Left ventricle myocardium inferior (tissue), 1 donor: Measurements from ENCODE around the gene CYP46A1. TPM values are rescaled to one million over a fixed set of nuclear protein-coding genes. Genes with fewer than 3 reads are reported as not detected.

Experiments used
- DNase-seq: peaks from one replicate; pipeline ENCODE4 v3.0.0-alpha.2; 2020
- H3K27ac ChIP-seq: fragments of 200-600 bp; replicated peaks from 2 replicates; pipeline ENCODE4 v1.8.0; 2021
- H3K27me3 ChIP-seq: fragments of 200-600 bp; 2 replicates; pipeline ENCODE4 v1.8.0; 2021; ENCODE audit warnings: low read depth
- H3K36me3 ChIP-seq: fragments of 200-600 bp; 2 replicates; pipeline ENCODE4 v1.8.0; 2021
- H3K4me1 ChIP-seq: fragments of 200-600 bp; 2 replicates; pipeline ENCODE4 v1.8.0; 2021
- H3K4me3 ChIP-seq: fragments of 200-600 bp; 2 replicates; pipeline ENCODE4 v1.8.0; 2021; ENCODE audit warnings: mild to moderate bottlenecking, moderate library complexity
- H3K9me3 ChIP-seq: fragments of 200-600 bp; replicated peaks from 2 replicates; pipeline ENCODE4 v1.8.0; 2021
- intact Hi-C: fragments of 100-400 bp; cut with micrococcal nuclease; formaldehyde crosslinking; loops from one replicate; pipeline ENCODE4 v1.11.0; 2022
- total RNA-seq: library from RNA; stranded (reverse); fragmentation: NEBNext Ultra II Directional; extraction: Animal tissue kit (Norgen Biotek cat#: 25700); gene quantifications from one replicate; pipeline ENCODE4 v1.2.1, GENCODE V29; 2021
- TF ChIP-seq, protein P1 (sequence below): fragments of 200-600 bp; IDR thresholded peaks from 2 replicates; pipeline ENCODE4 v1.8.0; 2021; ENCODE audit warnings: antibody characterized with exemption, mild to moderate bottlenecking, borderline replicate concordance
- donor health status: DM: no; HTN: yes; CAD: no; lungs with severe emphysema.

Gene CYP46A1
- total RNA-seq, 1 donor from 2014 or later, result 4.2 TPM

DNA sequence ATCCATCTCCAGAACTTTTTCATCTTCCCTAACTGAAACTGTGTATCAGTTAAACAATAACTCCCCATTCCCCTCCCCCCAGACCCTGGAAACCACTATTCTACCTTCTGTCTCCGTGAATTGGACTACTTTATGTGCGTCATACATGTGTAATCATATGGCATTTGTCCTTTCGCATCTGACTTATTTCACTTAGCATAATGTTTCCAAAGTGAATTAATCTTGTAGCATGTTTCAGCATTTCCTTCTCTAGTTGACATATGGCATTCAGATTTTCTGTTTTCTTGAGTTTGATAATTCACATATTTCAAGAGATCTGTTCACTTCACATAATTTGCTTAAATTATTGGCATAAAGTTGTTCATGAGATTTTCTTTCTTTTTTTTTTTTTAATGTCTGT, 9.8 kb downstream of the CYP46A1 start:
- H3K4me1 ChIP-seq, result peaks cover 6% of the 10 kb centered on the region
- H3K4me3 ChIP-seq, result no peak overlapping the region
- DNase-seq, result no peak
- H3K27me3 ChIP-seq, result no peaks in the 10 kb centered on the region
- H3K27ac ChIP-seq, result no peak overlapping the region
- H3K36me3 ChIP-seq, result no peaks in the 10 kb centered on the region
- intact Hi-C loops, result no loop called here
- TF ChIP-seq, protein P1, sequence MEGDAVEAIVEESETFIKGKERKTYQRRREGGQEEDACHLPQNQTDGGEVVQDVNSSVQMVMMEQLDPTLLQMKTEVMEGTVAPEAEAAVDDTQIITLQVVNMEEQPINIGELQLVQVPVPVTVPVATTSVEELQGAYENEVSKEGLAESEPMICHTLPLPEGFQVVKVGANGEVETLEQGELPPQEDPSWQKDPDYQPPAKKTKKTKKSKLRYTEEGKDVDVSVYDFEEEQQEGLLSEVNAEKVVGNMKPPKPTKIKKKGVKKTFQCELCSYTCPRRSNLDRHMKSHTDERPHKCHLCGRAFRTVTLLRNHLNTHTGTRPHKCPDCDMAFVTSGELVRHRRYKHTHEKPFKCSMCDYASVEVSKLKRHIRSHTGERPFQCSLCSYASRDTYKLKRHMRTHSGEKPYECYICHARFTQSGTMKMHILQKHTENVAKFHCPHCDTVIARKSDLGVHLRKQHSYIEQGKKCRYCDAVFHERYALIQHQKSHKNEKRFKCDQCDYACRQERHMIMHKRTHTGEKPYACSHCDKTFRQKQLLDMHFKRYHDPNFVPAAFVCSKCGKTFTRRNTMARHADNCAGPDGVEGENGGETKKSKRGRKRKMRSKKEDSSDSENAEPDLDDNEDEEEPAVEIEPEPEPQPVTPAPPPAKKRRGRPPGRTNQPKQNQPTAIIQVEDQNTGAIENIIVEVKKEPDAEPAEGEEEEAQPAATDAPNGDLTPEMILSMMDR, result no peak
- no peaks in the 10 kb centered on the region for H3K9me3 ChIP-seq

- Histone ChIP-seq H3K27ac (no peak overlapping the region), H3K4me3 (no peak overlapping the region), H3K36me3 (peaks cover under 1% of the 10 kb centered on the region), H3K9me3 (peaks cover 4% of the 10 kb centered on the region), H3K4me1 (peaks cover 6% of the 10 kb centered on the region), H3K27me3 (no peaks in the 10 kb centered on the region)
- intact Hi-C loops, result no loop called here
- TF ChIP-seq, protein P1, result no peak
- no peak for DNase-seq
Observed at GRCh38 chr14:99696929-99697328, 12.8 kb downstream of the CYP46A1 start.

DNA sequence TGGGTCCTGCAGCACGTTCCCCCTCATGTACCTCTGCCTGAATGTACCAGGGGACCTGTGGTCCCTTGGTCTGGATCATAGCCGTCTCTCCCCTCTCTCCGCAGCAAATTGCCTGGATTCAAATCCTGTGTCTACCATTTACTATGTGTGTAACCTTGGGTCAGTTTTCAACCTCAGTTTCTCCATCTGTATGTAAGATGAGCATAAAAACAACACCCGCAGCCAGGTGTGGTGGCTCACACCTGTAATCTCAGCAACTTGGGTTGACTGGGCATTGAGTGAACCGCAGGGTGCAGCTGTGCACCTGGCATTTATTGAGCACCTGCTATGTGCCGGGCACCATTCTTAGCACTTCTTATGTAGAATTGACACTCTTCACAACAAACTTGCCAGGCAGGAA, 14.1 kb downstream of the CYP46A1 start:
- Histone ChIP-seq H3K27ac (no peak overlapping the region), H3K4me3 (no peak overlapping the region), H3K27me3 (no peaks in the 10 kb centered on the region), H3K36me3 (peaks cover 8% of the 10 kb centered on the region), H3K4me1 (peaks cover 6% of the 10 kb centered on the region), H3K9me3 (peaks cover 17% of the 10 kb centered on the region)
- intact Hi-C loops, result no loop called here
- TF ChIP-seq, protein P1, result no peak
- no peak for DNase-seq

- Histone ChIP-seq H3K9me3 (peaks cover 21% of the 10 kb centered on the region), H3K4me1 (peaks cover 6% of the 10 kb centered on the region), H3K4me3 (no peak overlapping the region), H3K27ac (no peak overlapping the region), H3K36me3 (peaks cover 12% of the 10 kb centered on the region), H3K27me3 (no peaks in the 10 kb centered on the region)
- TF ChIP-seq, protein P1, result no peak
- no peak for DNase-seq
- intact Hi-C loops, result no loop called here
Observed at GRCh38 chr14:99698642-99699041, 14.5 kb downstream of the CYP46A1 start.

DNA sequence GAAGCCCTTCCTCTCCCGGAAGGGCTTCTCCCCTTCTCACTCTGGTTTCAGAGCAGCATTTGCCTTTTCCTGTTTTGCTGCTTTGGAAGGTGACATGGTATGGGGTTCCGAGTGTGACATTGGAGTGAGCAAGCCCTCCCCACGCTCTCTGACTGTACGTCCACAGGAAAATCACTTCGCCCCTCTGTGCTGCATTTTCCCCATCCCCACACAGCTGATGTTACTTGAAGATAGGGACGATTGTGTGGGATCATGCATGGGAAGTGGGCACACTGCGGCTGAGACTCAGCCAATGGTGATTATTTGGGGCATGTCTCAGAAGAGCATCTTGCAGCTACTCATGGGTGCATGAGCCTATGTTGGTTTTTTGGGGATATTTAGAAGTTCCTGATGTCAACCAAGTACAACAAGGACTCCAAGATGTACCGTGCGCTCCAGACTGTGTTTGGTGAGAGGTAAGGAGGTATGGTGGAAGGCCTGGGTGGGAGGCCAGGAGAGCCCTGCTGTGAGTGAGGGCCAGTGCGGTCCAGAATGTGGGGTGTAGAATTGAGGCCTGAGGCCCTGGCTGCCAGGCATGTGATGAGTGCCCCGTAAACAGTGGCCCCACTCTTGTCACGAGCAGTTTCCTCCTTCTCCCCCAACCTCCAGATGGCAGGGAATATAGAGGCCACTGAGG, 15.1 kb downstream of the CYP46A1 start:
- H3K36me3 ChIP-seq, result peaks cover 15% of the 10 kb centered on the region
- H3K4me1 ChIP-seq, result peaks cover 6% of the 10 kb centered on the region
- H3K27ac ChIP-seq, result no peak overlapping the region
- intact Hi-C loops, result no loop called here
- H3K4me3 ChIP-seq, result no peak overlapping the region
- no peaks in the 10 kb centered on the region for H3K27me3 ChIP-seq
- DNase-seq, result no peak
- TF ChIP-seq, protein P1, result no peak
- H3K9me3 ChIP-seq, result peaks cover 27% of the 10 kb centered on the region
